Muscle of back (tissue), 11 donors: ENCODE measurements around the gene SH3PXD2A. TPM values are rescaled to one million over a fixed set of nuclear protein-coding genes. Genes with fewer than 3 reads are reported as not detected.
A peak's percentile ranks its signal among the peaks of the same experiment; 100 is the strongest.
"Not testable (repeated sequence)": the region's sequence is repeated elsewhere in the genome, so short reads cannot be mapped to it uniquely, and the experiment has no call there.

Source experiments
- DNase-seq, 3 donors: peaks; one replicate each; pipeline versions ENCODE4 v3.0.0 to v3.0.0-alpha.2; 2013
- polyA plus RNA-seq, 10 donors: library from polyadenylated mRNA; unstranded; fragments of 120-200 nt; gene quantifications; one replicate each; pipeline ENCODE4 v1.2.1, GENCODE V29; 2013; ENCODE audit not compliant: insufficient read length in 10 of 10

SH3PXD2A gene
- polyA plus RNA-seq, 10 donors, result 72.3 to 88.0 (median 76.6) TPM

GRCh38 chr10:103852856-103853255 is 2.5 kb downstream of the SH3PXD2A start:
- DNase-seq, result peak in 1 of 3 donors; percentile 67

DNA sequence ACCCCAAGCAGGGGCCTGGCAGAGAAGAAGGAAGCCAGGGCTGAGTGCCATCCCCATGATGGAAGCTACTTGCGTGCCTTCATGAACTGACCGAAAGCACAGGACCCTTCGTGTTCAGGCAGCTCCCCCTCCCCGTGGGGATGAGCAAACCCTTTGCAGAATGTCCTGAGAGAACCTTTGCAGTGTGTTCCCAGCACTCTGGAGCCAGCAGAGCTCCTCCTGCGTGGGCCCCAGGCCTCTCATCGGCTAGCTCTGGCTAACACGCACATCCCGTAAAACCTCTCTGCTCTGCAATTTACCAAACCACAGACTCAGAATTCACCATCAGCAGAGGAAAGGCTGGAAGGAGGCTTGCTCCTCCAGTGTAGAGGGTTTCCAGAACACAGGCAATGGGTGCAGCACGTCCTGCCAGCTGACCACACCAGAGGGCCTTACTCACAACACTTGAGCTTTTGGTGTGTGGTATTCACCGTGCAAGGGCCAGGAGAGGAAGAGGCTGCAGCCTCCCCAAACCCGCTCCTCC is 3.1 kb downstream of the SH3PXD2A start:
- peak in 1 of 3 donors; percentile 57 for DNase-seq

- no peak for DNase-seq
These were observed 4.1 kb downstream of the SH3PXD2A start for GRCh38 chr10:103851261-103851660.

DNA sequence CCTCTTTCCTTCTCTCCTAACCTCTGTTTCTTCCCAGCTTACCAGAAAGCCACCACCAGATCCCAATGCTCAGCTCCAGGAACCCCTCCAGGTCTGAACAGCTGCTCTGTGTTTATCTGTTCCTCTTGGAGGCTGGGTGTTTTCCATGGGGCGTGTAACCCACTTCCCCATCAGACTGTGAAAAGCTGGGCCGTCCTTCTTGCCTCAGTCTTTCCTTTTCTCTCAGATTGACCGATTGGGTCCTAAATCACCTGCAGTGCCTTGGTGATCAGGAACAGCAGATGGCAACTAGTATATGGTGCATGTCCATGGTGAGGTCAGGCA is 4.8 kb downstream of the SH3PXD2A start:
- no peak for DNase-seq

GRCh38 chr10:103849880-103850571 is 5.3 kb downstream of the SH3PXD2A start:
- no peak for DNase-seq

GRCh38 chr10:103849212-103849877 is 6.0 kb downstream of the SH3PXD2A start:
- DNase-seq, result no peak

DNA sequence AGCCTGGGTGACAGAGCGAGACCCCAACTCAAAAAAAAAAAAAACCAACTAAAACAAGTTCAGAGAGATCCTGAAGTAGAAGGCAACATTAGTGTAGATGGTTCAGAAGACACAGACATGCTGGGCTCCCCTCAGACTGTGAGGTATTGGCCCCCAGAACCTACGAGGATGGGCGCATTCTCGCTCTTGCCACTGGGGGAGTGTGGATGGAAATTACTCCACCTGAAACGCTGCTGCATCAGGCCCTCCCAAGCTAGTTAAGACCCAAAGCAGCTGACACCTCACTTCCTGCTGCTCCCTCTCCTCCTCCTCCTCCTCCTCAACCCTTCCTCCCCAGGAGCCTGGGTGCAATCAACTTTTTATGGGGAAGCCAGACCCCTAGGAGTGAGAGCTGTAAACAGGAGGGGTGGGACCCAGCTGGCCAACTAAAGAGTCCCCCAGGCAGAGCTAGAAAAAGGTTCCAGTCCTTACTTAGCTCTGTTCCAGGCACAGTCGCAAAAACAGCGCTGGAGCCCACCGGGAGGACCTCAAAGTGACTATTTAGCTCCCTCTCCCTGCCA is 7.4 kb downstream of the SH3PXD2A start:
- DNase-seq, result no peak

GRCh38 chr10:103847346-103847745 is 8.0 kb downstream of the SH3PXD2A start:
- no peak for DNase-seq

- DNase-seq, result peak in 1 of 3 donors; percentile 41
These were observed 9.4 kb downstream of the SH3PXD2A start for GRCh38 chr10:103845972-103846371.

- DNase-seq, result not testable (repeated sequence)
These were observed 10.0 kb downstream of the SH3PXD2A start for GRCh38 chr10:103845346-103845745.

DNA sequence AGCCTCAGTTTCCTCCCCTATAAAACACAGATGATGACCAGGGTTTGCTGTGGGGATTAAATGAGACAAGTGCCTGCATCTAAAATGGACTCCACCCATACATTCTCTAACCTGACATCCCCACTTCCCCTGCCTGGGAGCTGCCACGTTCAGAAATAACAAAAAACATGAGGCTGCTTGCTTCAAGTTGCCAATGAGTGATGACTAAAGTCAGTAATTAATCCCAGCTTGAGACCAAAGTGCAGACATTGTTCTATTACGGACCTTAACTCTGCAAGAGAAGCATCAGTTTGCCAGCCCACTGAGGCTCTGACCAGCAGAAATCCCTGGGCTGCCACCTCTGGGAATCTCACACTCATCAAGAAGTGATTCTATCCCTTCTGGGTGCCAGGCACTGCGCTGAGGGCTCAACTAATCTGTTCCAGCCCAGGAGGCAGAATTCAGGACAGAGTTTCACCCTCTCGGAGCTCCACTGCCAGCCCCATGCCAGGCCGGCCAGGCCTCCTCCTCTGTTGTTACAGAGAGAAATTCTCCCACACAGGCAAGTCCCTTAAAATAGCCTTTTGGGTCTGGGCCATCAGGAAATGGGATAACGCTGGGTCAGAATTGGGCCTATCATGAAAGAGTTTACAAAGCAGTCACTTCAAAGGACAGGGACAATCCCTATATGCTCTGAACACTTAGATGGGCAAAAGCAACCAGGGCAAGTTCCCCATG is 11.4 kb downstream of the SH3PXD2A start:
- DNase-seq, result no peak

- DNase-seq, result no peak
These were observed 12.3 kb downstream of the SH3PXD2A start for GRCh38 chr10:103843045-103843444.

DNA sequence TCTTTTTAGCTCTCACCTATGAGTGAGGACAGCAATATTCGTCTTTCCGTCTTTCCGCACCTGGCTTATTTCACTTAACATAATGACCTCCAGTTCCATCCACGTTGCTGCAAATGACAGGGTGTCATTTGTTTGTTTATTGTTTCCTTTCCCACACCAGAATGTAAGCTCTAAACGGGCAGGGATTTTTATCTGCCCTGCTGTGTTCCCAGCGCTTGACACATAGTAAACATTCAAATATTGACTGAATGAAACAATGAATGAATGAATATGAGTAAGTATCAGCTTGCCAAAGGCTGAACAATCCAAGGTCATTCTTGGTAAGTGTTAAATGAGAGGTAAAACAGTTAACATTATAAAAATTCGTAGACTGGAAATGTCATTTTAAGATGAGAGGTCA is 12.8 kb downstream of the SH3PXD2A start:
- DNase-seq, result no peak

DNA sequence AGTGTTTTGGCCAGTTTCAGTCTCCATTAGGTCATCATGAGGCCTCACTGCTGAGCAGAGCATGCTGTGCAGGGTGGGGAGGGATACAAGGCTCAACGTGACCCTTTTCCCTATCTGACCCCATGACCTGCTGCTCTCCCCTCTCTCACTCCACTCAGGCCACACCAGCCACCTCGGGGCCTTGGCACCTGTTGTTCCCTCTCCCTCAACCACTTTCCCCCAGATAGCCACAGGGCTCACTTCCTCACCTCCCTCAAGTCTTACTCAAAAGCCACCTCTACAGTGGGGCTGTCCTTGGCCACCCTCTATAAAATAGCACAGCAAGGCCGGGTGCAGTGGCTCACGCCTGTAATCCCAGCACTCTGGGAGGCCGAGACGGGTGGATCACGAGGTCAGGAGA is 13.9 kb downstream of the SH3PXD2A start:
- no peak for DNase-seq

GRCh38 chr10:103840740-103841070 is 14.7 kb downstream of the SH3PXD2A start:
- no peak for DNase-seq

GRCh38 chr10:103839872-103840739 is 15.3 kb downstream of the SH3PXD2A start:
- DNase-seq, result peak in 1 of 3 donors; percentile 53

- no peak for DNase-seq
These were observed 15.9 kb downstream of the SH3PXD2A start for GRCh38 chr10:103839519-103839871.

- peak in 1 of 3 donors; percentile 44 for DNase-seq
These were observed 16.4 kb downstream of the SH3PXD2A start for GRCh38 chr10:103838862-103839518.

DNA sequence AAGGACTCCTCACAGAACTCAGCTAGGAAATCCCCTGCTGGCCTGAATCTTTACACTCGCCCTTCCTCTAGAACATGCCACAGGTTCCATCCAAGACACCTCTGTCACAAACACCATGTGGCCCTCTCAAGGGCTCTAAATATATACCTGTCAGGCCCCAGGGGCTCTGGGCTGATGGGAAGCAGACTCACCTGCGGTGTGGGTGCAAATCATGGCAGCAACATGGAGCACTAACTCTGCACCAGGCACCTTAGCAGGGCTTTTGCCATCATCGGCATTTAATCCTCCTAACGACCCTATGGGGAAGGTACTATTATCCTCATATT is 17.3 kb downstream of the SH3PXD2A start:
- DNase-seq, result no peak

DNA sequence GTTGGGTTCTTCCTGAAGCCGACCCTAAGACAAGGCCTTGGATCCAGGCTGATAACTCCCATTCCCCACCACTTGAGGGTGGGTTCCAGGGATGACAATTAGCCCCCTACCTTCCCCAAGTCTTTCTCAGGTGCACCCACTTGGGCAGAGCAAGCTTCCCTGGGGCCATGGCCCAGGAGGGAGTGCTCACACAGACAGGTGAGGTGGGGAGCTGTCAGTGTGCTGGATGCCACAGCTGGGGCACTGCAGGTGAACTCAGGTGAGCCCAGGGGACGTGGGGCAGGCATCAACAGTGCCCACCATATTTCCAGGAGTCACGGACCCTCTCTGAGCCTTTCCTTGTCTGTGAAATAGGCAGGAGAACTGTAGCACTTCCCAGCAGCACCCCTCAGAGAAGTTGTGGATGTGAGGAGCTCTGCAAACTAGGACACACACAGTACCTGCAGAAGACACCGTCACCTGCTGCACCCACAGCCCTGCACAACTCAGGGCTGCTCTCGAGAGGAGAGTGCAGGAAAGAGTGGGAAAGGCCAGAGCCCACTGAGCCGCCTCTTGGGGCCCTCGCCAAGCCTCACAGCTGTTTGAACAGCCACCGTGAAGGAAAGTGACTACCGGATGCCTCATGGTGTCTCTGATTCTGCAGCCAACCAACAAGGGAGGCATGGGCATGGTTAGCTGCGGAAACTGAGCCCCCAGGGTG is 17.9 kb downstream of the SH3PXD2A start:
- DNase-seq, result no peak

- DNase-seq, result peak in 1 of 3 donors; percentile 62
These were observed 18.5 kb downstream of the SH3PXD2A start for GRCh38 chr10:103836861-103837260.
